SK-N-SH (cell line): Measurements from ENCODE around the gene SMARCA4. TPM values are rescaled to one million over a fixed set of nuclear protein-coding genes. Genes with fewer than 3 reads are reported as not detected.

ENCODE experiments used
- CTCF ChIA-PET: fragments of 300-600, 350-600 bp; formaldehyde crosslinking; extraction: SDS; loops from one replicate; lab custom pipeline; 2021; lab: Yijun Ruan, JAX
- POLR2A ChIA-PET: fragments of 350-600 bp; sonication (Branson Sonifier 250); formaldehyde crosslinking; extraction: SDS; loops from one replicate; lab custom pipeline; 2020; ENCODE audit warnings: antibody characterized with exemption, inconsistent platforms; lab: Yijun Ruan, JAX
- DNase-seq: peaks from one replicate; pipeline ENCODE4 v3.0.0; 2012
- H2AFZ ChIP-seq: fragments of 200-600 bp; sonication (generic); 2 replicates; pipeline ENCODE4 v1.8.1; 2016; ENCODE audit warnings: antibody characterized with exemption, mild to moderate bottlenecking, low read depth
- H3F3A ChIP-seq: fragments of 200-600 bp; sonication (generic); replicated peaks from 2 replicates; pipeline ENCODE3; 2016; ENCODE audit warnings: antibody characterized with exemption, mild to moderate bottlenecking; ENCODE audit not compliant: insufficient read depth
- H3K27ac ChIP-seq, 2 experiments: fragments of 200-500 bp in 1 of 2; fragments of 200-600 bp in 1 of 2; sonication (Bioruptor generic) in 1 of 2; sonication (generic), shearing (Covaris generic) in 1 of 2; 2 replicates each; pipeline versions ENCODE4 v1.5.1 to v1.6.1; 2014 to 2016; ENCODE audit warnings: low read depth in 2 of 2, inconsistent platforms in 1 of 2, low read length in 1 of 2, mild to moderate bottlenecking in 1 of 2, mixed read lengths in 1 of 2
- H3K27me3 ChIP-seq: fragments of 200-600 bp; sonication (generic), shearing (Covaris generic); 2 replicates; pipeline ENCODE4 v1.6.1; 2016; ENCODE audit warnings: mixed run types; ENCODE audit not compliant: insufficient read depth
- H3K36me3 ChIP-seq, 2 experiments: fragments of 200-500 bp in 1 of 2; fragments of 200-600 bp in 1 of 2; sonication (Bioruptor generic) in 1 of 2; sonication (generic) in 1 of 2; replicated peaks in 1 of 2; 2 replicates each; pipeline versions ENCODE3 to v1.5.1; 2014 to 2016; ENCODE audit warnings: low read length in 1 of 2, mild to moderate bottlenecking in 1 of 2; ENCODE audit not compliant: insufficient read depth in 2 of 2, control insufficient read depth in 1 of 2
- H3K4me1 ChIP-seq, 2 experiments: fragments of 200-500 bp in 1 of 2; fragments of 200-600 bp in 1 of 2; sonication (Bioruptor generic) in 1 of 2; sonication (generic), shearing (Covaris generic) in 1 of 2; 2 replicates each; pipeline versions ENCODE4 v1.5.1 to v1.6.1; 2014 to 2016; ENCODE audit warnings: low read depth in 1 of 2, low read length in 1 of 2, mixed run types in 1 of 2; ENCODE audit not compliant: insufficient read depth in 2 of 2, control insufficient read depth in 1 of 2
- H3K4me2 ChIP-seq: fragments of 200-600 bp; sonication (generic), shearing (Covaris generic); 2 replicates; pipeline ENCODE4 v1.6.1; 2017; ENCODE audit warnings: mixed run types
- H3K4me3 ChIP-seq, 2 experiments: fragments of 200-500 bp in 1 of 2; fragments of 200-600 bp in 1 of 2; sonication (Bioruptor generic) in 1 of 2; sonication (generic), shearing (Covaris generic) in 1 of 2; 2 replicates each; pipeline versions ENCODE4 v1.5.1 to v1.8.1; 2014 to 2016; ENCODE audit warnings: low read depth in 2 of 2, inconsistent platforms in 1 of 2, low read length in 1 of 2, mild to moderate bottlenecking in 1 of 2, mixed read lengths in 1 of 2, moderate library complexity in 1 of 2
- H3K79me2 ChIP-seq: fragments of 200-600 bp; sonication (generic); 2 replicates; pipeline ENCODE4 v1.8.1; 2017; ENCODE audit warnings: mild to moderate bottlenecking; ENCODE audit not compliant: insufficient read depth
- H3K9ac ChIP-seq: fragments of 200-600 bp; sonication (generic); 2 replicates; pipeline ENCODE4 v1.6.1; 2017; ENCODE audit warnings: mixed run types
- H3K9me2 ChIP-seq: fragments of 200-600 bp; sonication (generic); 2 replicates; pipeline ENCODE4 v1.6.1; 2017; ENCODE audit warnings: mixed run types
- H3K9me3 ChIP-seq: fragments of 200-600 bp; sonication (generic); 2 replicates; pipeline ENCODE4 v1.6.1; 2017; ENCODE audit warnings: mixed run types, mild to moderate bottlenecking, moderate library complexity
- H4K20me1 ChIP-seq: fragments of 200-600 bp; sonication (generic); 2 replicates; pipeline ENCODE4 v1.6.1; 2017; ENCODE audit warnings: mild to moderate bottlenecking, mixed run types; ENCODE audit not compliant: insufficient read depth
- EP300 ChIP-seq, 2 experiments: IDR thresholded peaks; 2 replicates each; pipeline versions ENCODE4 v1.4.0 to v1.6.1; 2012; ENCODE audit warnings: borderline replicate concordance in 1 of 2, low read depth in 1 of 2, low read length in 1 of 2
- GABPA ChIP-seq: IDR thresholded peaks from 2 replicates; pipeline ENCODE4 v1.4.0; 2012; ENCODE audit warnings: low read depth, mild to moderate bottlenecking
- MXI1 ChIP-seq: IDR thresholded peaks from 2 replicates; pipeline ENCODE4 v1.6.1; 2012; ENCODE audit warnings: mild to moderate bottlenecking, low read depth, low read length, improper control_type of control experiment
- NFIC ChIP-seq: IDR thresholded peaks from 2 replicates; pipeline ENCODE4 v1.4.0; 2012; ENCODE audit warnings: borderline replicate concordance
- NRF1 ChIP-seq: IDR thresholded peaks from 2 replicates; pipeline ENCODE4 v1.6.1; 2012; ENCODE audit warnings: low read depth, mild to moderate bottlenecking, low read length
- POLR2AphosphoS5 ChIP-seq: IDR thresholded peaks from 2 replicates; pipeline ENCODE4 v1.6.1; 2012; ENCODE audit warnings: low read depth, low read length
- RAD21 ChIP-seq: IDR thresholded peaks from 2 replicates; pipeline ENCODE4 v1.6.1; 2012; ENCODE audit warnings: mild to moderate bottlenecking, low read length
- RFX5 ChIP-seq: IDR thresholded peaks from 2 replicates; pipeline ENCODE4 v1.6.1; 2012; ENCODE audit warnings: mild to moderate bottlenecking, improper control_type of control experiment, low read length
- RXRA ChIP-seq: IDR thresholded peaks from 2 replicates; pipeline ENCODE4 v1.4.0; 2012; ENCODE audit warnings: low read depth, mild to moderate bottlenecking, borderline replicate concordance
- SIN3A ChIP-seq: IDR thresholded peaks from 2 replicates; pipeline ENCODE4 v1.6.1; 2012; ENCODE audit warnings: low read depth, mild to moderate bottlenecking, low read length, moderate library complexity, borderline replicate concordance
- SMC3 ChIP-seq: IDR thresholded peaks from 2 replicates; pipeline ENCODE4 v1.6.1; 2012; ENCODE audit warnings: low read depth, low read length, improper control_type of control experiment
- WGBS: methylation state at CpG from one replicate; pipeline ENCODE4 v1.1.6; 2017; ENCODE audit warnings: low lambda C conversion rate; 5-methylcytosine and 5-hydroxymethylcytosine counted together
- polyA plus RNA-seq, 3 experiments: library from polyadenylated mRNA; depleted of rRNA; stranded (reverse); fragments of >200 nt; gene quantifications; 2 replicates each; pipeline ENCODE4 v1.2.3, GENCODE V29; 2012
- TF ChIP-seq, protein P1 (sequence below): IDR thresholded peaks from 2 replicates; pipeline ENCODE4; 2012
- TF ChIP-seq, protein P2 (sequence below): fragments of 200-600 bp; sonication (generic); IDR thresholded peaks from 2 replicates; pipeline ENCODE4 v1.6.1; 2017; ENCODE audit warnings: antibody characterized with exemption, mild to moderate bottlenecking, moderate library complexity
- TF ChIP-seq, protein P3 (sequence below): IDR thresholded peaks from 2 replicates; pipeline ENCODE4 v1.4.0; 2012; ENCODE audit warnings: low read depth
- TF ChIP-seq, protein P4 (sequence below): fragments of 150-350 bp; IDR thresholded peaks from 2 replicates; pipeline ENCODE4 v1.6.1; 2016; ENCODE audit warnings: mild to moderate bottlenecking, low read depth, low read length

Gene SMARCA4
- polyA plus RNA-seq, 1 of the 3 experiments (the other 2 are of a cell fraction) = 90.7 TPM

DNA sequence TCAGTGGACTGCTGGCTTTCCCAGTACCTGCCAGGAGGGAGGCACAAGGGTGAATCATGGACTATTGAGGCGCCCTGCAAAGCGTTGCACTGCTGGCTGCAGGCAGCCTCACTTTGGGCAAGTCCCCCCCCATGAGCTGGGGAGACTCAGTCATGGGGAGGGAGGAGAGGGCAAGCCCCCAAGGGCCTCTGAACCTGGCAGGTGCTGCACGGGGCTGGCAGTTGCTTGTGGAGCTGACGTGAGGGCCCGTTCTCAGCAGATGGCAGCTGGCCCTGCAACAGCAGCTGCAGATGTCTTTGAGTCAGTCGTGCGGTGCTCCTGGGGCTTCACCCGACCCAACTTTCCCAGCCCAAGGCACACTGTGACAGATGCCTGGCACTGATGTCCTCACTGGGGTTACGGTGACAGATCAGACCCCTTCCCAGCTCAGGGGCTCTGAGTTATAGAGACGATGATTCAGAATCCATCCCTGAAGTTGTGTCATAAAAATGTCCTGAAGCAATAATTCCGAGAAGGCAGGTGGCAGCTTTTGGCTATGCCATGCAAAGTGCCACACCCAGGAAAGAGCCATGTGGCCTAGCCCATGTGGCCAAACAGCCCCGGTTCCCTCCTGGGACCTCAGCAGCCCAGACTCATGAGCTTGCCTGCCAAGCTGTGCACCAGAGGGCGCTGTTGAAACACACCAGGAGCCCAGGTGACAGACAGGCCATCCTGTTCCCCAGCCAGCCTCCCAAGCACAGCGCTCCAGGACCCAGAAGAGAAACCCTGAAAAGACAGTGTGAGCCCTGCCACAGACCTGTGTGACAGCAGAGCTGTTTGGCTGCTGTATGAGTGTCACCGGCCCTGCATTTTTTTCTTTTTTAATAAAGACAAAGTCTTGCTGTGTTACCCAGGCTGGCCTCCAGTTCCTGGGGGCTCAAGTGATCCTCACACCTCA, 74.9 kb downstream of the SMARCA4 start:
- POLR2A ChIA-PET = interaction anchor here (0.6 kb wide), 1 partner anchor 94 kb away, joined by 3 read pairs; no protein-coding TSS in a partner anchor
- WGBS = 64% methylated on average over 11 of the region's 15 CpGs
- CTCF ChIA-PET = interaction anchor here (0.6 to 3.7 kb wide), 44 partner anchors 8 to 523 kb away, joined by 3 to 36 read pairs (median 4); partner anchors contain the start of genes ELOF1 and LDLR
- no peak overlapping the region for H3K4me2 ChIP-seq
- H3K36me3 ChIP-seq = peaks cover 37 to 66% of the 10 kb centered on the region in 2 experiments
- H3K4me3 ChIP-seq = peak overlapping the region in 1 of 2 experiments; percentile 14; a peak in 1 of 4 replicates
- no peaks in the 10 kb centered on the region; the same call in 1 of the 2 replicates for H4K20me1 ChIP-seq
- H3K9me3 ChIP-seq = no peaks in the 10 kb centered on the region
- H2AFZ ChIP-seq = no peak overlapping the region
- DNase-seq = peak; percentile 92
- no peaks in the 10 kb centered on the region for H3K4me1 ChIP-seq
- H3F3A ChIP-seq = peaks cover 5% of the 10 kb centered on the region
- H3K27ac ChIP-seq = no peak overlapping the region
- no peaks in the 10 kb centered on the region for H3K9me2 ChIP-seq
- peaks cover 11% of the 10 kb centered on the region for H3K79me2 ChIP-seq
- TF ChIP-seq, protein P1, sequence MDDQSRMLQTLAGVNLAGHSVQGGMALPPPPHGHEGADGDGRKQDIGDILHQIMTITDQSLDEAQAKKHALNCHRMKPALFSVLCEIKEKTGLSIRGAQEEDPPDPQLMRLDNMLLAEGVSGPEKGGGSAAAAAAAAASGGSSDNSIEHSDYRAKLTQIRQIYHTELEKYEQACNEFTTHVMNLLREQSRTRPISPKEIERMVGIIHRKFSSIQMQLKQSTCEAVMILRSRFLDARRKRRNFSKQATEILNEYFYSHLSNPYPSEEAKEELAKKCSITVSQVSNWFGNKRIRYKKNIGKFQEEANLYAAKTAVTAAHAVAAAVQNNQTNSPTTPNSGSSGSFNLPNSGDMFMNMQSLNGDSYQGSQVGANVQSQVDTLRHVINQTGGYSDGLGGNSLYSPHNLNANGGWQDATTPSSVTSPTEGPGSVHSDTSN = peak; percentile 65
- TF ChIP-seq RXRA = no peak
- no peak for TF ChIP-seq GABPA
- TF ChIP-seq, protein P2, sequence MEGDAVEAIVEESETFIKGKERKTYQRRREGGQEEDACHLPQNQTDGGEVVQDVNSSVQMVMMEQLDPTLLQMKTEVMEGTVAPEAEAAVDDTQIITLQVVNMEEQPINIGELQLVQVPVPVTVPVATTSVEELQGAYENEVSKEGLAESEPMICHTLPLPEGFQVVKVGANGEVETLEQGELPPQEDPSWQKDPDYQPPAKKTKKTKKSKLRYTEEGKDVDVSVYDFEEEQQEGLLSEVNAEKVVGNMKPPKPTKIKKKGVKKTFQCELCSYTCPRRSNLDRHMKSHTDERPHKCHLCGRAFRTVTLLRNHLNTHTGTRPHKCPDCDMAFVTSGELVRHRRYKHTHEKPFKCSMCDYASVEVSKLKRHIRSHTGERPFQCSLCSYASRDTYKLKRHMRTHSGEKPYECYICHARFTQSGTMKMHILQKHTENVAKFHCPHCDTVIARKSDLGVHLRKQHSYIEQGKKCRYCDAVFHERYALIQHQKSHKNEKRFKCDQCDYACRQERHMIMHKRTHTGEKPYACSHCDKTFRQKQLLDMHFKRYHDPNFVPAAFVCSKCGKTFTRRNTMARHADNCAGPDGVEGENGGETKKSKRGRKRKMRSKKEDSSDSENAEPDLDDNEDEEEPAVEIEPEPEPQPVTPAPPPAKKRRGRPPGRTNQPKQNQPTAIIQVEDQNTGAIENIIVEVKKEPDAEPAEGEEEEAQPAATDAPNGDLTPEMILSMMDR = peak; percentile 81
- TF ChIP-seq NRF1 = no peak
- TF ChIP-seq SMC3 = peak; percentile 71
- TF ChIP-seq SIN3A = peak; percentile 77; the same call in 1 of the 2 replicates
- TF ChIP-seq MXI1 = peak; percentile 87
- peak; percentile 80 for TF ChIP-seq RAD21
- TF ChIP-seq, protein P3, sequence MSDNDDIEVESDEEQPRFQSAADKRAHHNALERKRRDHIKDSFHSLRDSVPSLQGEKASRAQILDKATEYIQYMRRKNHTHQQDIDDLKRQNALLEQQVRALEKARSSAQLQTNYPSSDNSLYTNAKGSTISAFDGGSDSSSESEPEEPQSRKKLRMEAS = peak; percentile 41; the same call in 1 of the 2 replicates
- no peak for TF ChIP-seq POLR2AphosphoS5
- no peak overlapping the region for H3K9ac ChIP-seq
- H3K27me3 ChIP-seq = no peaks in the 10 kb centered on the region

DNA sequence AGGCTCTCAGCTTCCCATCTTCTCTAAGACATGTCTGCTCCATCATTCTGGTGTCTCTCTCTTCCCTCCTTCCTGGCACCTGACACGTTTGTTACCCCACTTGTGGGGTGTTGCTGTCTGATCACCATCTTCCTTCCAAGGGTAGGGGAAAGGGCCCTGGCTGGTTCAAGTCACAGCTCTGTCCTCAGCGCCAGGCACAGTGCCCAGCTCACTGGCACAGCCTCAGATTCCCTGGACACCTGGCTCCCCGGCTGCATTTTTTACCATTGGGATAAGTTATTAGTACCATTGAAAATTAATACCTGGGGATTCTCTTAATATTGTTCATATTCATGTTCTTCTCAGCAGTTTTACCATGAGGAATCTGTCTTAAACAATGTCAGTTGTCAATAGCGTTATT, 77.7 kb downstream of the SMARCA4 start:
- Histone ChIP-seq H3K27ac (no peak overlapping the region), H3K27me3 (no peaks in the 10 kb centered on the region), H3K9me3 (no peaks in the 10 kb centered on the region), H3K4me3 (no peak overlapping the region), H3K79me2 (peaks cover 11% of the 10 kb centered on the region), H2AFZ (no peak overlapping the region), H3K4me1 (no peaks in the 10 kb centered on the region), H3K36me3 (peaks cover 45 to 58% of the 10 kb centered on the region in 2 experiments), H3F3A (peaks cover 5% of the 10 kb centered on the region), H4K20me1 (no peaks in the 10 kb centered on the region; the same call in 1 of the 2 replicates), H3K4me2 (no peak overlapping the region), H3K9me2 (no peaks in the 10 kb centered on the region), H3K9ac (no peak overlapping the region)
- ChIA-PET POLR2A (no interaction called here), CTCF (interaction anchor here (0.9 to 1.8 kb wide), 5 partner anchors 9 to 102 kb away, joined by 3 to 7 read pairs (median 4); no protein-coding TSS in a partner anchor)
- TF ChIP-seq, protein P4, sequence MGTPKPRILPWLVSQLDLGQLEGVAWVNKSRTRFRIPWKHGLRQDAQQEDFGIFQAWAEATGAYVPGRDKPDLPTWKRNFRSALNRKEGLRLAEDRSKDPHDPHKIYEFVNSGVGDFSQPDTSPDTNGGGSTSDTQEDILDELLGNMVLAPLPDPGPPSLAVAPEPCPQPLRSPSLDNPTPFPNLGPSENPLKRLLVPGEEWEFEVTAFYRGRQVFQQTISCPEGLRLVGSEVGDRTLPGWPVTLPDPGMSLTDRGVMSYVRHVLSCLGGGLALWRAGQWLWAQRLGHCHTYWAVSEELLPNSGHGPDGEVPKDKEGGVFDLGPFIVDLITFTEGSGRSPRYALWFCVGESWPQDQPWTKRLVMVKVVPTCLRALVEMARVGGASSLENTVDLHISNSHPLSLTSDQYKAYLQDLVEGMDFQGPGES = no peak
- no peak for TF ChIP-seq EP300 (IDR thresholded peaks at IDR 0.05; ENCODE audit: borderline replicate concordance in 1 of 2, low read depth in 1 of 2, low read length in 1 of 2)
- TF ChIP-seq NFIC = no peak
- TF ChIP-seq, protein P2 = no peak
- no peak for TF ChIP-seq RFX5
- no peak for TF ChIP-seq NRF1
- 93% methylated on average over 4 of the region's 4 CpGs for WGBS
- no peak for DNase-seq
